Measurements from ENCODE around the gene TMEM87B.

DNA sequence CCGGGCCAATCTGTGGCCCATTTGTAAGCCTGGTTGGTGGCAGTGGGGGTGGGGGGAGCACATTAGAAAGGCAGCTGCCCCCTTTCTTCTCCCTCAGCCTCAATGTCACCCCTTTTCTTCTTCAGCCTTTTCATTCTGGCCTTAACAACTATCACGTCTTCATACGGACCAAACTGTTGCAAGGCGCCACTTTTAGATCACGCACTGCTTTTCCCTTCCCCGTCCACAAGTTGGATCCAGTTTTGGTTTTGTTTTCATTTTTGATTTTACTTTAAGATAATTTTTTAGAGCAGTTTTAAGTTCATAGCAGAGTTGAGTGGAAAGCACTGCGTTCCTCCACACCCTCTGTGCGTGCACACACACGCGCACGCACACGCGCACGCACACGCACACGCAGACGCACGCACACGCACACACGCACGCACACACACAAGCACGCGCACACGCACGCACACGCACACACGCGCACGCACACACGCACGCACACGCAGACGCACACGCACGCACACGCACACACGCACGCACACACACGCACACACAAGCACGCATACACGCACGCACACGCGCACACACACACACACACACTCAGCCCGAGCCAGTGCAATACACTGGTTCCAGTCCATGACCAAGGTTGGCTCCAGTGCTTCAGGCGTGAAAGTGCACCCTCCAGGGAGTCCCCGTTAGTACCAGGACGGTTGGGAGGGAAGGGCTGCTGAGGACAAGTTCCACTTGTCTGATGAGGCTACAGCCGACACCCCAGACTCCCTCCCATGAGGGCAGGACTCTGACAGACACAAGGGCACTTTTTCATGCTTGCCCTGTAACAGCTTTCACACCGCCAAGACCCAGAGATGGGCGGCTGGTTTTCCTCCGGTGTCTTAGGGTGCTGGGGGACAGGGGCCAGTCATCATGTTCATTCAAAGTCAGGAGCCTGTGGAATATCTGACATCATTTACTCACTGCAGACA is 105.5 kb downstream of the TMEM87B start:
- TF ChIP-seq, protein P1, sequence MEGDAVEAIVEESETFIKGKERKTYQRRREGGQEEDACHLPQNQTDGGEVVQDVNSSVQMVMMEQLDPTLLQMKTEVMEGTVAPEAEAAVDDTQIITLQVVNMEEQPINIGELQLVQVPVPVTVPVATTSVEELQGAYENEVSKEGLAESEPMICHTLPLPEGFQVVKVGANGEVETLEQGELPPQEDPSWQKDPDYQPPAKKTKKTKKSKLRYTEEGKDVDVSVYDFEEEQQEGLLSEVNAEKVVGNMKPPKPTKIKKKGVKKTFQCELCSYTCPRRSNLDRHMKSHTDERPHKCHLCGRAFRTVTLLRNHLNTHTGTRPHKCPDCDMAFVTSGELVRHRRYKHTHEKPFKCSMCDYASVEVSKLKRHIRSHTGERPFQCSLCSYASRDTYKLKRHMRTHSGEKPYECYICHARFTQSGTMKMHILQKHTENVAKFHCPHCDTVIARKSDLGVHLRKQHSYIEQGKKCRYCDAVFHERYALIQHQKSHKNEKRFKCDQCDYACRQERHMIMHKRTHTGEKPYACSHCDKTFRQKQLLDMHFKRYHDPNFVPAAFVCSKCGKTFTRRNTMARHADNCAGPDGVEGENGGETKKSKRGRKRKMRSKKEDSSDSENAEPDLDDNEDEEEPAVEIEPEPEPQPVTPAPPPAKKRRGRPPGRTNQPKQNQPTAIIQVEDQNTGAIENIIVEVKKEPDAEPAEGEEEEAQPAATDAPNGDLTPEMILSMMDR (conservative IDR thresholded peaks at IDR 0.05 in 1 of 2, IDR thresholded peaks at IDR 0.05 in 1 of 2; ENCODE audit: low read depth in 1 of 2, low read length in 2 of 2): no peak
- no peak for TF ChIP-seq EZH2 (IDR thresholded peaks at IDR 0.05; ENCODE audit: low read length, missing control alignments)

All from fibroblast of lung (primary cell).